HCT116 (cell line): ENCODE measurements around the gene DNM3.

ENCODE experiments used
- EZH2 ChIP-seq: fragments of 200-600 bp; sonication (generic); IDR thresholded peaks from 2 replicates; pipeline ENCODE4 v1.6.1; 2017; ENCODE audit warnings: antibody characterized with exemption, mixed run types
- POLR2A ChIP-seq: IDR thresholded peaks from 2 replicates; pipeline ENCODE4 v1.7.0; 2011; ENCODE audit warnings: borderline replicate concordance; ENCODE audit not compliant: insufficient read depth, insufficient read length; ENCODE audit errors: extremely low read depth
- TF ChIP-seq, protein P1 (sequence below), 3 experiments: fragments of 200-600 bp in 1 of 3; sonication (generic) in 1 of 3; IDR thresholded peaks in 2 of 3; conservative IDR thresholded peaks in 1 of 3; 2 replicates each; pipeline ENCODE4 v1.5.1; 2012 to 2017; ENCODE audit warnings: low read depth in 2 of 3, low read length in 2 of 3, antibody characterized with exemption in 1 of 3, borderline replicate concordance in 1 of 3, control low read depth in 1 of 3, mild to moderate bottlenecking in 1 of 3, mixed read lengths in 1 of 3, mixed run types in 1 of 3, moderate library complexity in 1 of 3; ENCODE audit not compliant: insufficient read depth in 1 of 3

- TF ChIP-seq EZH2 = no peak
- TF ChIP-seq, protein P1, sequence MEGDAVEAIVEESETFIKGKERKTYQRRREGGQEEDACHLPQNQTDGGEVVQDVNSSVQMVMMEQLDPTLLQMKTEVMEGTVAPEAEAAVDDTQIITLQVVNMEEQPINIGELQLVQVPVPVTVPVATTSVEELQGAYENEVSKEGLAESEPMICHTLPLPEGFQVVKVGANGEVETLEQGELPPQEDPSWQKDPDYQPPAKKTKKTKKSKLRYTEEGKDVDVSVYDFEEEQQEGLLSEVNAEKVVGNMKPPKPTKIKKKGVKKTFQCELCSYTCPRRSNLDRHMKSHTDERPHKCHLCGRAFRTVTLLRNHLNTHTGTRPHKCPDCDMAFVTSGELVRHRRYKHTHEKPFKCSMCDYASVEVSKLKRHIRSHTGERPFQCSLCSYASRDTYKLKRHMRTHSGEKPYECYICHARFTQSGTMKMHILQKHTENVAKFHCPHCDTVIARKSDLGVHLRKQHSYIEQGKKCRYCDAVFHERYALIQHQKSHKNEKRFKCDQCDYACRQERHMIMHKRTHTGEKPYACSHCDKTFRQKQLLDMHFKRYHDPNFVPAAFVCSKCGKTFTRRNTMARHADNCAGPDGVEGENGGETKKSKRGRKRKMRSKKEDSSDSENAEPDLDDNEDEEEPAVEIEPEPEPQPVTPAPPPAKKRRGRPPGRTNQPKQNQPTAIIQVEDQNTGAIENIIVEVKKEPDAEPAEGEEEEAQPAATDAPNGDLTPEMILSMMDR (IDR thresholded peaks at IDR 0.05 in 2 of 3, conservative IDR thresholded peaks at IDR 0.05 in 1 of 3; ENCODE audit: borderline replicate concordance in 1 of 3, insufficient read depth in 1 of 3, low read depth in 2 of 3, low read length in 2 of 3) = no peak
- TF ChIP-seq POLR2A = no peak
Measured at GRCh38 chr1:172043900-172044299, 202.6 kb downstream of the DNM3 start.
